ENCODE data around the gene MACROH2A1. TPM values are rescaled to one million over a fixed set of nuclear protein-coding genes. Genes with fewer than 3 reads are reported as not detected.

The MACROH2A1 gene
- total and polyA plus RNA-seq, 10 of the 15 experiments (the other 5 are each of a cell fraction or from before 2014, with no cell fraction given): 45.7 to 230 (median 196) TPM

GRCh38 chr5:135447298-135447929 lies 48.4 kb upstream of the MACROH2A1 start, which contains the start of gene DCANP1:
DCANP1 (minus strand) TSS chr5:135447348; CDS start chr5:135447108, 240 bp downstream.
- Histone ChIP-seq H3K9ac (ENCODE audit: control insufficient read depth, insufficient read depth, low read length) (no peak within 1 kb of the TSS), H3K36me3 (ENCODE audit: control insufficient read depth in 2 of 2, insufficient read depth in 2 of 2, low read length in 1 of 2) (no peaks in the 10 kb centered on the region), H3K79me2 (ENCODE audit: control insufficient read depth, insufficient read depth, low read length) (no peaks in the 10 kb centered on the region), H4K20me1 (ENCODE audit: control insufficient read depth, insufficient read depth) (no peaks in the 10 kb centered on the region), H2AFZ (ENCODE audit: control insufficient read depth, low read depth, low read length) (no peak within 1 kb of the TSS; the same call in 1 of the 2 replicates), H3K4me1 (ENCODE audit: control insufficient read depth, insufficient read depth, low read length) (peaks cover 20% of the 10 kb centered on the region), H3K27me3 (replicated peaks in 1 of 2; ENCODE audit: control insufficient read depth in 2 of 2, insufficient read depth in 2 of 2, low read length in 1 of 2) (0 out of 4 replicates have a peak, but pooled peaks cover 0 to 1% of the 10 kb centered on the region in 2 experiments), H3K4me3 (no peak within 1 kb of the TSS), H3K4me2 (ENCODE audit: control insufficient read depth, insufficient read depth) (peak within 1 kb of the TSS; percentile 38; the same call in 1 of the 2 replicates), H3K27ac (ENCODE audit: control insufficient read depth, insufficient read depth) (no peak within 1 kb of the TSS), H3K9me3 (replicated peaks; ENCODE audit: control insufficient read depth, insufficient read depth, low read length) (no peaks in the 10 kb centered on the region; the same call in 2 of the 3 replicates)
- intact Hi-C loops (cut with micrococcal nuclease; ENCODE audit: unreplicated experiment): no loop called here
- ChIA-PET RAD21 (ENCODE audit: unreplicated experiment) (interaction anchor here (1.0 to 1.5 kb wide), 2 partner anchors 10 to 119 kb away, joined by 3 to 4 read pairs; no protein-coding TSS in a partner anchor), SMC1A (ENCODE audit: uncharacterized antibody, unreplicated experiment) (interaction anchor here (0.6 to 1.5 kb wide), 3 partner anchors 8 to 945 kb away, joined by 3 to 4 read pairs (median 3); no protein-coding TSS in a partner anchor), POLR2A (no interaction called here), CTCF (interaction anchor here (1.0 to 4.2 kb wide), 5 partner anchors 10 to 114 kb away, joined by 3 to 35 read pairs (median 14); no protein-coding TSS in a partner anchor)
- TF ChIP-seq ATF7 (IDR thresholded peaks at IDR 0.05; ENCODE audit: low read depth) (no peak), JUNB (IDR thresholded peaks at IDR 0.05) (no peak), RUNX3 (IDR thresholded peaks at IDR 0.05; ENCODE audit: low read length) (no peak), SMARCA5 (IDR thresholded peaks at IDR 0.05) (no peak), BCL3 (IDR thresholded peaks at IDR 0.05; ENCODE audit: borderline replicate concordance, insufficient read depth, low read depth, low read length, poor library complexity, severe bottlenecking) (no peak), SKIL (IDR thresholded peaks at IDR 0.05; ENCODE audit: low read depth, poor library complexity, severe bottlenecking) (no peak), GATAD2B (conservative IDR thresholded peaks at IDR 0.05; ENCODE audit: low read depth) (no peak), ZNF207 (IDR thresholded peaks at IDR 0.05; ENCODE audit: borderline replicate concordance) (no peak), MYB (IDR thresholded peaks at IDR 0.05; ENCODE audit: borderline replicate concordance, low read depth, low read length) (no peak), MEF2A (IDR thresholded peaks at IDR 0.05; ENCODE audit: insufficient read depth, low read depth, low read length) (no peak), ETV6 (conservative IDR thresholded peaks at IDR 0.05 in 1 of 2, IDR thresholded peaks at IDR 0.05 in 1 of 2; ENCODE audit: borderline replicate concordance in 1 of 2, low read depth in 1 of 2) (no peak)
- TF ChIP-seq, protein P1, sequence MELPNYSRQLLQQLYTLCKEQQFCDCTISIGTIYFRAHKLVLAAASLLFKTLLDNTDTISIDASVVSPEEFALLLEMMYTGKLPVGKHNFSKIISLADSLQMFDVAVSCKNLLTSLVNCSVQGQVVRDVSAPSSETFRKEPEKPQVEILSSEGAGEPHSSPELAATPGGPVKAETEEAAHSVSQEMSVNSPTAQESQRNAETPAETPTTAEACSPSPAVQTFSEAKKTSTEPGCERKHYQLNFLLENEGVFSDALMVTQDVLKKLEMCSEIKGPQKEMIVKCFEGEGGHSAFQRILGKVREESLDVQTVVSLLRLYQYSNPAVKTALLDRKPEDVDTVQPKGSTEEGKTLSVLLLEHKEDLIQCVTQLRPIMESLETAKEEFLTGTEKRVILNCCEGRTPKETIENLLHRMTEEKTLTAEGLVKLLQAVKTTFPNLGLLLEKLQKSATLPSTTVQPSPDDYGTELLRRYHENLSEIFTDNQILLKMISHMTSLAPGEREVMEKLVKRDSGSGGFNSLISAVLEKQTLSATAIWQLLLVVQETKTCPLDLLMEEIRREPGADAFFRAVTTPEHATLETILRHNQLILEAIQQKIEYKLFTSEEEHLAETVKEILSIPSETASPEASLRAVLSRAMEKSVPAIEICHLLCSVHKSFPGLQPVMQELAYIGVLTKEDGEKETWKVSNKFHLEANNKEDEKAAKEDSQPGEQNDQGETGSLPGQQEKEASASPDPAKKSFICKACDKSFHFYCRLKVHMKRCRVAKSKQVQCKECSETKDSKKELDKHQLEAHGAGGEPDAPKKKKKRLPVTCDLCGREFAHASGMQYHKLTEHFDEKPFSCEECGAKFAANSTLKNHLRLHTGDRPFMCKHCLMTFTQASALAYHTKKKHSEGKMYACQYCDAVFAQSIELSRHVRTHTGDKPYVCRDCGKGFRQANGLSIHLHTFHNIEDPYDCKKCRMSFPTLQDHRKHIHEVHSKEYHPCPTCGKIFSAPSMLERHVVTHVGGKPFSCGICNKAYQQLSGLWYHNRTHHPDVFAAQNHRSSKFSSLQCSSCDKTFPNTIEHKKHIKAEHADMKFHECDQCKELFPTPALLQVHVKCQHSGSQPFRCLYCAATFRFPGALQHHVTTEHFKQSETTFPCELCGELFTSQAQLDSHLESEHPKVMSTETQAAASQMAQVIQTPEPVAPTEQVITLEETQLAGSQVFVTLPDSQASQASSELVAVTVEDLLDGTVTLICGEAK (IDR thresholded peaks at IDR 0.05; ENCODE audit: borderline replicate concordance): no peak
- TF ChIP-seq, protein P2, sequence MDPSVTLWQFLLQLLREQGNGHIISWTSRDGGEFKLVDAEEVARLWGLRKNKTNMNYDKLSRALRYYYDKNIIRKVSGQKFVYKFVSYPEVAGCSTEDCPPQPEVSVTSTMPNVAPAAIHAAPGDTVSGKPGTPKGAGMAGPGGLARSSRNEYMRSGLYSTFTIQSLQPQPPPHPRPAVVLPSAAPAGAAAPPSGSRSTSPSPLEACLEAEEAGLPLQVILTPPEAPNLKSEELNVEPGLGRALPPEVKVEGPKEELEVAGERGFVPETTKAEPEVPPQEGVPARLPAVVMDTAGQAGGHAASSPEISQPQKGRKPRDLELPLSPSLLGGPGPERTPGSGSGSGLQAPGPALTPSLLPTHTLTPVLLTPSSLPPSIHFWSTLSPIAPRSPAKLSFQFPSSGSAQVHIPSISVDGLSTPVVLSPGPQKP (IDR thresholded peaks at IDR 0.05; ENCODE audit: low read depth, low read length): no peak
- DNase-seq (ENCODE audit: low read depth, low spot score): no peak
- 29% methylated on average over 5 of the region's 5 CpGs for WGBS (ENCODE audit: insufficient coverage, insufficient replicate concordance, low lambda C conversion rate, missing lambda C conversion rate)
- no peak for ATAC-seq
- no TSS peak for BruUV-seq (replicated peaks)
- in situ Hi-C loops (cut with MboI): no loop called here
- FAIRE-seq: no peak
